GM18519 (cell line): Measurements from ENCODE around the gene EBP.
"Not testable (repeated sequence)": the region's sequence is repeated elsewhere in the genome, so short reads cannot be mapped to it uniquely, and the experiment has no call there.

Source experiments
- ATAC-seq: cut with Tn5 transposase; IDR thresholded peaks from one replicate; pipeline ENCODE4 v1.9.1; 2021; ENCODE audit warnings: mild to moderate bottlenecking, moderate library complexity; ENCODE audit not compliant: unreplicated experiment, low FRiP score

EBP gene

GRCh38 chrX:48520976-48521352 is 644 bp upstream of the EBP start:
- no peak for ATAC-seq

DNA sequence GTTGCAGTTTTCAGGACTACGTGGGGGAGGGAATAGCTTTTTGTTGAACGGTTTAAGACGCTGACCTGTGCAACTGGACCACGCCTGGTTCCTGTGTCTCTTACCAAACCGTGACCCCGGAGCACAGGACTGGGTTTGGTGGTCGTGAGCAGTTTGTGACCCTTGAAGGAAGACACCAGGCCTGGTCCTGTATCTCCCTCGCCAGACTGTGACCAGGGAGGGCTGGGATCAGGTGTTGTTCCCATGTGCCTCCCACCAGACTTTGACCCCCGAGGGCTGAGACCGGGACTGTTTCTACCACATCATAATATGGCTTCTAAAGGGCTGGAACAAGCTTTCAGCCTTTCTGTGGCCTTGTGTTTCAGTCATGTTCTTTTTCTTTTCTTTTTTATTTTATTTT is 683 bp downstream of the EBP start:
- ATAC-seq, result no peak

- ATAC-seq, result no peak
Observed at GRCh38 chrX:48523682-48524081, 2.1 kb downstream of the EBP start.

- not testable (repeated sequence) for ATAC-seq
Observed at GRCh38 chrX:48525853-48526252, 4.2 kb downstream of the EBP start.

- ATAC-seq, result no peak
Observed at GRCh38 chrX:48530736-48531135, 9.1 kb downstream of the EBP start.

DNA sequence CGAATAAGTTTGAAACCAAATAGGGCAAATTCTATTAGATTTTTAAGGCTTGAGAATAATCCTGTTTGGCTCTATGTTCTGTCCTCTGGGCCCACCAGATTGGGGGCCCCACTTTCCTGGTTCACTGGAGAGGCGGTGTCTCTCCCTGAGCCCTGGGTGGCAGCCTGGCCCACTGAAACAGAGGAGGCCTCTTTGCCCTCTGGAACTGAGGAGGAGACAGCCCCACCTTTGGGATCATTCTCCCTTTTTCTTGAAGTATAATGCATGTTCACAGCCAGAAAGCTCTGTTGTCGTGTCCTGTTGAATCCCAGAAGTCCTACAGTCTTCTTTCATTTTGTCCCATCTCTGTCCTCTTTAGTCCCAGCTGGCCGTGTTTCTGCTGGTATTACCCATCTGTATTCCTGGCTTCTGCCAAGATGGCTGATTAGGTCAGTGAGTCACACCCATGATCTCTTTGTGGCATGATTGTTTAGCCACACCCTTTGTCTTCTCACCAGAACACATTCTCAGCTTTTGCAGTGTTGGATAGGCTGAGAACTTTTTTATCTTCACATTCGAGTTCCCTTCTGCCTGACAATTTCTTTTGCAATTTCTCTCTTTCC is 9.9 kb downstream of the EBP start:
- ATAC-seq, result no peak

- ATAC-seq, result no peak
Observed at GRCh38 chrX:48532161-48532560, 10.6 kb downstream of the EBP start.

- ATAC-seq, result no peak
Observed at GRCh38 chrX:48533165-48533564, 11.6 kb downstream of the EBP start.

- no peak for ATAC-seq
Observed at GRCh38 chrX:48538641-48539344, 17.2 kb downstream of the EBP start.

DNA sequence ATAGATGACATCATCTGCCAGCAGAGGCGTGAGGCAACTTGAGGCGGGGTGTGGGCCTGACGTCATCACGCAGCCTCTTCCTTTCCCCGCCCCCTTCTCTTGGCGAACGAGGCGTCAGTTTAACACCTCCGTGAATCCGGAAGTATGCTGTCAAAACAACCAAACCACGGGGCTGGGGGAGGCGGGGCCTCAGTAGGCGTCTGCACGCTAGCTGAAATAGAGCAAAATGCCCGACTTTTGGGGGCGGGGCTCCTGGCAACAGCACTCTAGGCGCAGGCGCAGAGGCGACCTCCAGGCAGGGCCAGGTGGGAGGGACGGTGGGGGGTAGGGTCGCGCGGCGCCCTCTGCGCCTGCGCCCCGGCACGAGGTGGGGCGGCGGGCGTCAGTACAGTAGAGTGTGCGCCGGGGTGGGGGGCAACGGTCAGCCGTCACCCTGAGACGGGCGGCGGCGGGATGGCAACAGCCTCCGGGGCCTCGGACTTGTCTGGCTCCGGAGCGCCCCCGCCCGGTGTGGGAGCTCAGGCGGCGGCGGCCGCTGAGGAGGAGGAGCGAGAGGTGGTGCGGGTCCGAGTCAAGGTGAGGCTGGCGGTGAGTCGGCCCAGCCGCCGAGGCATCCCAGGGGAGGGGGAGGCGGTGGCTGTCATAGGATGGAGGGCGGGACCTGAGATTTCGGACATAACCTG is 17.9 kb downstream of the EBP start, which contains the start of gene TBC1D25:
Gene TBC1D25 (plus strand): TSS at position 370 of the 683 bp plus-strand sequence. CDS start 84 bp downstream, at position 454.
- ATAC-seq, result peak; percentile 55

DNA sequence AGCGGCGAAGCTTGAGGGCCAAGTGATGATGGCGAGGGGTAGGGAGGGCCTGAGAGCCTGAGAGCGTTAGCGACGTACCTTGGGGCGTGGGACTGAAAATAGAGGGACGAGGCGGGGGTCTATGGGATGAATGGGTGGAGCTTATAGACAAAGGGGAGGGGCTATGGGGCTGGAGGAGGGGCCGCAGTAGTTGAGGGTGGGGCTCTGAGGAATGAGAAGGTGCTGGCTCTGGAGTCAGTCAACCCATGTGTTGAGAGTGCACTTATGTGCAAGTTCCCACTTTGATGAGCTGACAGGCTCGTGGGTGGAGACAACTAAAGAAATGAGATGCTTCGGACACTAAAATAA is 18.4 kb downstream of the EBP start:
- ATAC-seq, result peak; percentile 13

GRCh38 chrX:48540480-48540879 is 18.9 kb downstream of the EBP start:
- no peak for ATAC-seq

DNA sequence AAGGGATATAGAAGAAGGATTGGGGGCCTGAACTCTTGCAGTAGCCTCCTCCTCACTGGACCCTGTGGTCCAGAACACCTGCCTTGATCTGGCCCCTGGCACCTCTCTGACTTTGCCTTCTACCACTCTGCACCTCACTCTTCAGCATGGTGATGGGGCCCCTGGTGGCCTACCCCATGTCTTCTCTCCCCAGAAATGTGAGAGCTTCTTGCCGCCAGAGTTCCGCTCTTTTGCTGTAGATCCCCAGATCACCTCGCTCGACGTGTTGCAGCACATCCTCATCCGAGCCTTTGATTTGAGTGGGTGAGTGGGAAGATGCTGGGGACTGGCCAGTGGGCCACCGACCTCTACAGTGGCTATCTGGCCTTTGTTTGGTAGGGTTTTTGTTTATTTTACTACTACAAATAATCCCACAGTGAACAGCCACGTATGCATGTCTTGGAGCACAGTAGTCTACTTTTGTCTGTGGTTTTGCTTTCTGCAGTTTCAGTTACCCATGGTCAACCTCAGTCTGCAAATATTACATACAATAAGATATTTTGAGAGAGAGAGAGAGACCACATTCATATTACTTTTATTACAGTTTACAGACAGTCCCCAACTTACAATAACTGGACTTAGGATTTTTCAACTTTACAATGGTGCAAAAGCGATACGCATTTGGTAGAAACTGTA is 19.7 kb downstream of the EBP start:
- no peak for ATAC-seq

- no peak for ATAC-seq
Observed at GRCh38 chrX:48548871-48549270, 27.3 kb downstream of the EBP start.

- not testable (repeated sequence) for ATAC-seq
Observed at GRCh38 chrX:48555731-48556325, 34.2 kb downstream of the EBP start.

- no peak for ATAC-seq
Observed at GRCh38 chrX:48558271-48558670, 36.7 kb downstream of the EBP start.

DNA sequence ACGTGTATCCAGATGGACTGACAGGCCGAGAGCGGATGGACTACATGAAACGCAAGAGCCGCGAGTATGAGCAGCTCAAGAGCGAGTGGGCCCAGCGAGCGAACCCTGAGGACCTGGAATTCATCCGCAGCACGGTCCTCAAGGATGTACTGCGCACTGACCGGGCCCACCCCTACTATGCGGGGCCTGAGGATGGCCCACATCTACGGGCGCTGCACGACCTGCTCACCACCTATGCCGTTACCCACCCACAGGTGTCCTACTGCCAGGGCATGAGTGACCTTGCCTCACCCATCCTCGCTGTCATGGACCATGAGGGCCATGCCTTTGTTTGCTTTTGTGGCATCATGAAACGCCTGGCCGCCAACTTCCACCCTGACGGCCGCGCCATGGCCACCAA is 38.0 kb downstream of the EBP start:
- no peak for ATAC-seq

DNA sequence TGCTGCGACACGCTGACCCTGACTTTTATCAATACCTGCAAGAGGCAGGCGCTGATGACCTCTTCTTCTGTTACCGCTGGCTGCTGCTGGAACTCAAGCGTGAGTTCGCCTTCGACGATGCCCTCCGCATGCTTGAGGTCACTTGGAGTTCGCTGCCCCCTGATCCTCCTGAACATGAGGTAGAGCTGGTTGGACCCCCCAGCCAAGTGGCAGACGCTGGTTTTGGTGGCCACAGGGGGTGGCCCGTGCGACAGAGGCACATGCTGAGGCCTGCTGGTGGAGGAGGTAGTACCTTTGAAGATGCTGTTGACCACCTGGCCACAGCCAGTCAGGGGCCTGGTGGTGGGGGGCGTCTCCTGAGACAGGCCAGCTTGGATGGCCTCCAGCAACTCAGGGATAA is 38.4 kb downstream of the EBP start:
- ATAC-seq, result no peak

- no peak for ATAC-seq
Observed at GRCh38 chrX:48560681-48561080, 39.1 kb downstream of the EBP start.

DNA sequence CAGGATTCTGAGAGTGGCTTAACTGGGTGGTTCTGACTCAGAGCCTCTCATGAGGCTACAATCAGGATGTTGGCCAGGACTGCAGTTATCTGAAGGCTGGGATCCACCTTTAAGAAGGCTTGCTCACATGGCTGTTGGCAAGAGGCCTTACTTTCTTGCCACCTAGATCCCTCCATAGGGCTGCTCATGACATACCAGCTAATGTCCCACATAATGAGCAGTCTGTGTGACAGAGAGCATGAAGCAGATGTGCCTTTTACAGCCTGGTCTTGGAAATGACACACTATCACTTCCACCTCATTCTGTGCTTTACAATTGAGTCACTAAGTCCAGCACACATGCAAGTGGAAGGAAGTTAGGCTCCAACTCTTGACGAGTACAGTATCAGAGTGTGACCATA is 48.4 kb downstream of the EBP start:
- peak; percentile 63 for ATAC-seq

- no peak for ATAC-seq
Observed at GRCh38 chrX:48573690-48574269, 52.2 kb downstream of the EBP start.
